H1 (cell line): Measurements from ENCODE around the gene HES7. TPM values are rescaled to one million over a fixed set of nuclear protein-coding genes. Genes with fewer than 3 reads are reported as not detected.

Source experiments
- BRCA1 ChIP-seq: IDR thresholded peaks from 2 replicates; pipeline ENCODE4 v1.6.1; 2012; ENCODE audit warnings: low read depth, low read length, improper control_type of control experiment
- CTBP2 ChIP-seq: IDR thresholded peaks from 2 replicates; pipeline ENCODE4 v1.7.0; 2011; ENCODE audit warnings: borderline replicate concordance, mild to moderate bottlenecking, moderate library complexity, mixed read lengths, low read length; ENCODE audit not compliant: insufficient read depth, insufficient read length
- KDM5A ChIP-seq: fragments of 200-600 bp; IDR thresholded peaks from 2 replicates; pipeline ENCODE4 v1.7.1; 2012; ENCODE audit warnings: mild to moderate bottlenecking, low read length, inconsistent platforms, mixed read lengths
- POLR2A ChIP-seq, 2 experiments: IDR thresholded peaks; 1 replicate in 1 of 2; 2 replicates in 1 of 2; pipeline ENCODE4 v1.6.1; 2011; ENCODE audit warnings: low read depth in 2 of 2, low read length in 2 of 2, mild to moderate bottlenecking in 2 of 2; ENCODE audit errors: control extremely low read depth in 1 of 2
- RBBP5 ChIP-seq: IDR thresholded peaks from 2 replicates; pipeline ENCODE4 v1.7.1; 2012; ENCODE audit warnings: low read depth, mild to moderate bottlenecking, inconsistent platforms, low read length, moderate library complexity, borderline replicate concordance
- TAF7 ChIP-seq: optimal IDR thresholded peaks from 2 replicates; pipeline ENCODE3; 2011; ENCODE audit warnings: low read depth, mild to moderate bottlenecking, inconsistent platforms, low read length, moderate library complexity, borderline replicate concordance
- TEAD4 ChIP-seq: IDR thresholded peaks from 2 replicates; pipeline ENCODE4 v1.6.1; 2012; ENCODE audit warnings: low read depth, low read length, inconsistent platforms, mixed read lengths
- USF2 ChIP-seq: IDR thresholded peaks from 2 replicates; pipeline ENCODE4 v1.6.1; 2011; ENCODE audit warnings: low read length, improper control_type of control experiment
- polyA plus RNA-seq, 7 experiments: library from polyadenylated mRNA; depleted of rRNA in 3 of 7; stranded (reverse) in 5 of 7; unstranded in 2 of 7; fragments of >200 nt in 5 of 7; fragments of 200-250 nt in 2 of 7; gene quantifications; 1 replicate in 5 of 7; 2 replicates in 1 of 7; 4 replicates in 1 of 7; pipeline versions ENCODE4 v1.2.1 to v1.2.3, GENCODE V29; 2011 to 2013; ENCODE audit warnings: missing spikeins in 2 of 7, mixed read lengths in 2 of 7
- total RNA-seq: library from RNA; stranded (reverse); fragmentation: NEBNext Ultra II Directional; extraction: Animal tissue kit (Norgen Biotek cat#: 25700); gene quantifications from 2 replicates; pipeline ENCODE4 v1.2.1, GENCODE V29; 2021

Gene HES7
- total and polyA plus RNA-seq, 2 of the 8 experiments (the other 6 are each of a cell fraction or from before 2014, with no cell fraction given), result 0.20 to 0.32 TPM

- TF ChIP-seq CTBP2 (no peak), BRCA1 (no peak), RBBP5 (no peak), USF2 (no peak), TEAD4 (no peak), TAF7 (no peak), POLR2A (IDR thresholded peaks at IDR 0.05; ENCODE audit: control extremely low read depth in 1 of 2, low read depth in 2 of 2, low read length in 2 of 2) (no peak), KDM5A (no peak)
- TF ChIP-seq, all 59 proteins: peak for 0
Observed at GRCh38 chr17:8143581-8144400, 19.9 kb upstream of the HES7 start (continued).
